Thymus (tissue), 11 donors: Measurements from ENCODE around the gene MEGF10. TPM values are rescaled to one million over a fixed set of nuclear protein-coding genes. Genes with fewer than 3 reads are reported as not detected.

Experiments used
- DNase-seq, 9 donors: peaks; one replicate each; pipeline ENCODE4 v3.0.0-alpha.2; 2013; ENCODE audit warnings: low spot score in 9 of 9, low read depth in 6 of 9, missing footprints in 1 of 9
- H3K27ac ChIP-seq, 2 donors: one replicate each; pipeline ENCODE4 v1.5.1; 2013; ENCODE audit warnings: control low read depth in 1 of 2, low read depth in 1 of 2, low read length in 1 of 2, mild to moderate bottlenecking in 1 of 2, moderate library complexity in 1 of 2
- H3K27me3 ChIP-seq, 2 donors: one replicate each; pipeline ENCODE4 v1.5.1; 2013; ENCODE audit warnings: low read length in 1 of 2; ENCODE audit not compliant: control insufficient read depth in 2 of 2, insufficient read depth in 1 of 2
- H3K36me3 ChIP-seq, 2 donors: one replicate each; pipeline ENCODE4 v1.5.1; 2013; ENCODE audit warnings: low read length in 1 of 2, mild to moderate bottlenecking in 1 of 2, moderate library complexity in 1 of 2; ENCODE audit not compliant: control insufficient read depth in 2 of 2, insufficient read depth in 2 of 2
- H3K4me1 ChIP-seq, 2 donors: one replicate each; pipeline ENCODE4 v1.5.1; 2013; ENCODE audit warnings: low read length in 2 of 2; ENCODE audit not compliant: control insufficient read depth in 2 of 2, insufficient read depth in 2 of 2
- H3K4me3 ChIP-seq, 2 donors: one replicate each; pipeline ENCODE4 v1.5.1; 2013; ENCODE audit warnings: low read length in 2 of 2, control low read depth in 1 of 2, mild to moderate bottlenecking in 1 of 2
- H3K9me3 ChIP-seq, 2 donors: one replicate each; pipeline ENCODE4 v1.5.1; 2013; ENCODE audit warnings: low read length in 1 of 2, mild to moderate bottlenecking in 1 of 2; ENCODE audit not compliant: control insufficient read depth in 2 of 2, insufficient read depth in 1 of 2
- WGBS: extraction: QIAGEN DNeasy Blood & Tissue Kit; methylation state at CpG from one replicate; pipeline ENCODE4 v1.1.7; 2013; 5-methylcytosine and 5-hydroxymethylcytosine counted together
- polyA plus RNA-seq: library from polyadenylated mRNA; stranded (reverse); fragments of 200-250 nt; gene quantifications from one replicate; pipeline ENCODE4 v1.2.3, GENCODE V29; 2013
- total RNA-seq: library from RNA; stranded (reverse); fragments of 120-200 nt; gene quantifications from one replicate; pipeline ENCODE4 v1.2.4, GENCODE V29; 2013
- donor health status: healthy.

MEGF10 gene
- total and polyA plus RNA-seq, 2 donors: 0.32 to 1.1 TPM

- DNase-seq: no peak
- H3K4me3 ChIP-seq: no peak overlapping the region
- no peaks in the 10 kb centered on the region for H3K27me3 ChIP-seq
- no peaks in the 10 kb centered on the region for H3K4me1 ChIP-seq
- H3K27ac ChIP-seq: no peak overlapping the region
- no peaks in the 10 kb centered on the region for H3K36me3 ChIP-seq
- 98% methylated on average over 1 of the region's 1 CpG for WGBS
- H3K9me3 ChIP-seq: no peaks in the 10 kb centered on the region
These were observed 95.3 kb downstream of the MEGF10 start for GRCh38 chr5:127385936-127386335.

GRCh38 chr5:127386557-127386956 lies 96.0 kb downstream of the MEGF10 start:
- H3K9me3 ChIP-seq: no peaks in the 10 kb centered on the region
- DNase-seq: no peak
- H3K36me3 ChIP-seq: no peaks in the 10 kb centered on the region
- 84% methylated on average over 2 of the region's 2 CpGs for WGBS
- no peaks in the 10 kb centered on the region for H3K27me3 ChIP-seq
- no peaks in the 10 kb centered on the region for H3K4me1 ChIP-seq
- no peak overlapping the region for H3K27ac ChIP-seq
- H3K4me3 ChIP-seq: no peak overlapping the region

DNA sequence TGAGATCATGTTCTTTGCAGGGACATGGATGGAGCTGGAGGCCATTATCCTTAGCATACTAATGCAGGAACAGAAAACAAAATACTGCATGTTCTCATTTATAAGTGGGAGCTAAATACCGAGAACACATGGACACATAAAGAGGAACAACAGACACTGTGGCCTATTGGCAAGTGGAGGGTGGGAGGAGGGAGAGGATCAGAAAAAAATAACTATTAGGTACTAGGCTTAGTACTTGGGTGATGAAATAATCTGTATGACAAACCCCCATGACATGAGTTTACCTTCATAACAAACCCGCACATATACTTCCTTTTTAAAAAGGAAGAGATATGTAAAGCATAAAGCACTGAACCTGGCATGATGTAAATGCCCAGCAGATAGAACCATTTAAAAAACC lies 99.0 kb downstream of the MEGF10 start:
- no peak overlapping the region for H3K4me3 ChIP-seq
- no peak for DNase-seq
- H3K36me3 ChIP-seq: no peaks in the 10 kb centered on the region
- H3K4me1 ChIP-seq: no peaks in the 10 kb centered on the region
- no peaks in the 10 kb centered on the region for H3K9me3 ChIP-seq
- no peaks in the 10 kb centered on the region for H3K27me3 ChIP-seq
- H3K27ac ChIP-seq: no peak overlapping the region
- 81% methylated on average over 2 of the region's 2 CpGs for WGBS

- H3K9me3 ChIP-seq: no peaks in the 10 kb centered on the region
- no peak overlapping the region for H3K27ac ChIP-seq
- no peaks in the 10 kb centered on the region for H3K27me3 ChIP-seq
- DNase-seq: no peak
- H3K36me3 ChIP-seq: no peaks in the 10 kb centered on the region
- no peaks in the 10 kb centered on the region for H3K4me1 ChIP-seq
- H3K4me3 ChIP-seq: no peak overlapping the region
- 83% methylated on average over 4 of the region's 4 CpGs for WGBS
These were observed 102.2 kb downstream of the MEGF10 start for GRCh38 chr5:127392762-127393161.

GRCh38 chr5:127396490-127397155 lies 106.0 kb downstream of the MEGF10 start:
- Histone ChIP-seq H3K9me3 (no peaks in the 10 kb centered on the region), H3K36me3 (no peaks in the 10 kb centered on the region), H3K4me3 (no peak overlapping the region), H3K27ac (no peak overlapping the region), H3K4me1 (no peaks in the 10 kb centered on the region), H3K27me3 (no peaks in the 10 kb centered on the region)
- DNase-seq: no peak
- 98% methylated on average over 15 of the region's 15 CpGs for WGBS

DNA sequence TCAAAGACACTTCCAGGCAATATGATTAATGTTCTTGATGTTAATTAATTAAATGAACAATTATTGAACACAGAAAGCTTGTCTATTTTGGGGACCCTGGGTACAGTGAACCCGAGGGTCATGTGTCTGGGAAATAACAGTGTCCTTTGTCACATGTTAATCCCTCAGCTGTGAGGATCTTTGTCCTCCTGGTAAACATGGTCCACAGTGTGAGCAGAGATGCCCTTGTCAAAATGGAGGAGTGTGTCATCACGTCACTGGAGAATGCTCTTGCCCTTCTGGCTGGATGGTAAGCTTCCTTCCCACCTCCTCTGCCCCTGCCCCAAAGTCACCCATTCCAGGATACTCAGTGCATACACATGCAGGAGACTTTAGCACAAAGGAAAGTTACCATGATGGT lies 107.9 kb downstream of the MEGF10 start:
- Histone ChIP-seq H3K27me3 (no peaks in the 10 kb centered on the region), H3K9me3 (no peaks in the 10 kb centered on the region), H3K27ac (no peak overlapping the region), H3K36me3 (no peaks in the 10 kb centered on the region), H3K4me3 (no peak overlapping the region), H3K4me1 (no peaks in the 10 kb centered on the region)
- no peak for DNase-seq
- WGBS: 90% methylated on average over 2 of the region's 2 CpGs

DNA sequence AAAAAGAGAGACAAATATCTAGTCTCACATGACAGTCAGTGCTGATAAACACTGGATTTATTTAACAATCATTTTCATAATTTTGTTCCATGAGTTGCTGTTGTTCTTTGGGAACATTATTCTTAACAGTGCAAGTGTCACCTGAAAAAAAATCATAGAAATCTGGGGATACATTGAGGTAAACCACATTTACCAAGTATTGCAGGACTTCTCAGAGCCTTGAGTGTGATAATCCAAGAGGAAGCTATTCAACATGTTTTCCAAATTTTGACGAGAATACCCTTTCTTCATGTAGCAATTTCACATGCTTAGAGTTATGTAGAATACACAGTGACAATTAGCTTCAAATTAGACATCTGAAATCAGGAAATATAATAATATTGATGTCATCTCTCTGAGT lies 108.5 kb downstream of the MEGF10 start:
- WGBS: 87% methylated on average over 1 of the region's 1 CpG
- no peaks in the 10 kb centered on the region for H3K36me3 ChIP-seq
- no peak overlapping the region for H3K27ac ChIP-seq
- H3K9me3 ChIP-seq: no peaks in the 10 kb centered on the region
- no peak for DNase-seq
- no peak overlapping the region for H3K4me3 ChIP-seq
- H3K4me1 ChIP-seq: no peaks in the 10 kb centered on the region
- no peaks in the 10 kb centered on the region for H3K27me3 ChIP-seq

- Histone ChIP-seq H3K27me3 (no peaks in the 10 kb centered on the region), H3K27ac (no peak overlapping the region), H3K9me3 (no peaks in the 10 kb centered on the region), H3K36me3 (no peaks in the 10 kb centered on the region), H3K4me1 (no peaks in the 10 kb centered on the region), H3K4me3 (no peak overlapping the region)
- 7% methylated on average over 1 of the region's 1 CpG for WGBS
- DNase-seq: no peak
These were observed 109.9 kb downstream of the MEGF10 start for GRCh38 chr5:127400539-127400938.

- no peaks in the 10 kb centered on the region for H3K4me1 ChIP-seq
- H3K4me3 ChIP-seq: no peak overlapping the region
- no peak for DNase-seq
- H3K27ac ChIP-seq: no peak overlapping the region
- H3K9me3 ChIP-seq: no peaks in the 10 kb centered on the region
- no peaks in the 10 kb centered on the region for H3K36me3 ChIP-seq
- 80% methylated on average over 5 of the region's 5 CpGs for WGBS
- no peaks in the 10 kb centered on the region for H3K27me3 ChIP-seq
These were observed 110.5 kb downstream of the MEGF10 start for GRCh38 chr5:127400946-127401670.
